Lung (tissue), 12 donors: ENCODE measurements around the gene HAPLN2. TPM values are rescaled to one million over a fixed set of nuclear protein-coding genes. Genes with fewer than 3 reads are reported as not detected.
A peak's percentile ranks its signal among the peaks of the same experiment; 100 is the strongest.

ENCODE experiments used
- ATAC-seq: fragments of 200-7000 bp; cut with Tn5 transposase; one replicate; pipeline ENCODE4 v1.9.1; 2020; ENCODE audit warnings: moderate number of reproducible peaks; ENCODE audit not compliant: insufficient read depth, low FRiP score
- DNase-seq, 3 donors: peaks; one replicate each; pipeline ENCODE4 v3.0.0-alpha.2; 2013 to 2017
- H3K27ac ChIP-seq, 2 donors: one replicate each; pipeline ENCODE4 v1.5.1; 2013; ENCODE audit warnings: mild to moderate bottlenecking in 2 of 2, moderate library complexity in 2 of 2, control low read depth in 1 of 2, inconsistent platforms in 1 of 2, low read depth in 1 of 2, low read length in 1 of 2
- H3K27me3 ChIP-seq, 3 donors: one replicate each; pipeline ENCODE4 v1.5.1; 2013; ENCODE audit warnings: low read length in 2 of 3; ENCODE audit not compliant: control insufficient read depth in 3 of 3, insufficient read depth in 3 of 3
- H3K36me3 ChIP-seq, 4 donors: one replicate each; pipeline ENCODE4 v1.5.1; 2013; ENCODE audit warnings: low read length in 4 of 4, mild to moderate bottlenecking in 1 of 4, moderate library complexity in 1 of 4; ENCODE audit not compliant: control insufficient read depth in 4 of 4, insufficient read depth in 4 of 4
- H3K4me1 ChIP-seq, 5 donors: one replicate each; pipeline ENCODE4 v1.5.1; 2013; ENCODE audit warnings: low read length in 5 of 5, mild to moderate bottlenecking in 2 of 5, moderate library complexity in 1 of 5; ENCODE audit not compliant: control insufficient read depth in 5 of 5, insufficient read depth in 5 of 5
- H3K4me3 ChIP-seq: one replicate; pipeline ENCODE4 v1.5.1; 2013; ENCODE audit warnings: mild to moderate bottlenecking, control low read depth, moderate library complexity
- H3K9ac ChIP-seq, 2 donors: one replicate each; pipeline ENCODE4 v1.5.1; 2013; ENCODE audit warnings: low read length in 2 of 2, control low read depth in 1 of 2; ENCODE audit not compliant: insufficient read depth in 1 of 2
- H3K9me3 ChIP-seq, 4 donors: one replicate each; pipeline ENCODE4 v1.5.1; 2013; ENCODE audit warnings: low read length in 3 of 4, mild to moderate bottlenecking in 1 of 4, moderate library complexity in 1 of 4; ENCODE audit not compliant: control insufficient read depth in 4 of 4, insufficient read depth in 3 of 4
- CTCF ChIP-seq: IDR thresholded peaks from 2 replicates; pipeline ENCODE4 v1.5.1; 2012; ENCODE audit warnings: mild to moderate bottlenecking; ENCODE audit errors: control extremely low read depth, extremely low read depth
- WGBS, 2 donors: extraction: QIAGEN DNeasy Blood & Tissue Kit; methylation state at CpG; one replicate each; pipeline ENCODE4 v1.1.7; 2013; 5-methylcytosine and 5-hydroxymethylcytosine counted together
- polyA plus RNA-seq, 2 donors: library from polyadenylated mRNA; stranded (reverse); fragments of 200-250 nt; gene quantifications; one replicate each; pipeline ENCODE4 v1.2.1, GENCODE V29; 2013
- total RNA-seq, 2 donors: library from RNA; depleted of rRNA in 1 of 2; stranded (reverse); fragments of >200 nt in 1 of 2; gene quantifications; one replicate each; pipeline ENCODE4 v1.2.1, GENCODE V29; 2014 to 2021
- donor health status: control.
- donor health status: control.
- donor health status: Bipolar disorder and iron deficiency.
- donor health status: healthy.
- donor health status: DM: yes; HTN: yes; CAD: no.

The HAPLN2 gene
- total and polyA plus RNA-seq, 4 donors = 0.18 to 0.31 (median 0.24) TPM; not detected in 1

DNA sequence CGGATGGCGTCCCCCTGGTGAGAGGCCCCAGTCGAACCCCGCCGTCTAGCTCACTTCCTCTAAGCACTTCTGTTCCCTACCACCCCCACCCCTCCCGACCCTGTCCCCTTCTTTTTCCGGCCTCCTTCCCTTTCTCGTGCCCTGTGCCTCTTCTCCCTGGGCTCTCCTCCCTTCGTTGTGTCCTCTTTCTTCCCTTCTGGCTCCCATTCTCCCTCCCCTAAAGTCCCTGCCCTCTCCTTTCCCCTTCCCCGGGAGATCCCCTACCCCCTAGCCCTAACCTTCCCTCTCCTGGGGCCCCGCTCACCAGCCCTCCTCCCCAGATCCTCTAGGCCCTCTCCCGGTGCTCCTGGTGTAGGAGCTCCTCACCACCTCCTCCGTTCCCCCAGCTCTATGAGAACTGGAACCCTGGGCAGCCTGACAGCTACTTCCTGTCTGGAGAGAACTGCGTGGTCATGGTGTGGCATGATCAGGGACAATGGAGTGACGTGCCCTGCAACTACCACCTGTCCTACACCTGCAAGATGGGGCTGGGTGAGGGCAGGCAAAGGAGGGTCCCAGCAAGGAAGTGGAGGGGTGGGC, 38.6 kb downstream of the HAPLN2 start:
- no peak overlapping the region for H3K4me3 ChIP-seq

DNA sequence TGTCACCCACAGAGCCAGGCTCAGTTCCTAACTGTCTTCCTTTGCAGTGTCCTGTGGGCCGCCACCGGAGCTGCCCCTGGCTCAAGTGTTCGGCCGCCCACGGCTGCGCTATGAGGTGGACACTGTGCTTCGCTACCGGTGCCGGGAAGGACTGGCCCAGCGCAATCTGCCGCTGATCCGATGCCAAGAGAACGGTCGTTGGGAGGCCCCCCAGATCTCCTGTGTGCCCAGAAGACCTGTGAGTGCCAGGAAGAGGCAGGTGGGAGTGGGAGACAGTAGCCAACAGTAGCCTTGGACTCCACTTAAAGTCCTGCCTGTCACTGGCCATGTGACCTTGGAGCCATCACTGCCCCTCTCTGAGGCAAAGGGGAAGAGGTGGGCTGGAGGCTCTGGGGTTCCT, 39.3 kb downstream of the HAPLN2 start:
- no peak overlapping the region for H3K27ac ChIP-seq
- TF ChIP-seq CTCF = no peak
- H3K9ac ChIP-seq = no peak overlapping the region
- no peaks in the 10 kb centered on the region for H3K36me3 ChIP-seq
- no peak for ATAC-seq
- H3K4me3 ChIP-seq = no peak overlapping the region
- WGBS, 2 donors = 91 to 97% methylated on average over 14 of the region's 14 CpGs
- no peaks in the 10 kb centered on the region for H3K9me3 ChIP-seq
- peaks cover 0 to 23% (median 0%) of the 10 kb centered on the region in 3 donors for H3K27me3 ChIP-seq
- DNase-seq = no peak
- peaks cover 12 to 47% (median 19%) of the 10 kb centered on the region in 5 donors for H3K4me1 ChIP-seq

More for the DNA sequence above, 38.6 kb downstream of the HAPLN2 start:
- peaks cover 12 to 47% (median 13%) of the 10 kb centered on the region in 5 donors for H3K4me1 ChIP-seq
- H3K9ac ChIP-seq = peak overlapping the region in 1 of 2 donors; percentile 44
- H3K36me3 ChIP-seq = no peaks in the 10 kb centered on the region
- no peak overlapping the region for H3K27ac ChIP-seq
- no peak for TF ChIP-seq CTCF
- no peak for ATAC-seq
- DNase-seq = no peak
- 8 to 13% methylated on average over 15 of the region's 15 CpGs for WGBS, 2 donors
- H3K27me3 ChIP-seq = peaks cover 0 to 23% (median 0%) of the 10 kb centered on the region in 3 donors
- no peaks in the 10 kb centered on the region for H3K9me3 ChIP-seq

- no peak for DNase-seq
- no peak overlapping the region for H3K9ac ChIP-seq
- no peak overlapping the region for H3K27ac ChIP-seq
- H3K4me1 ChIP-seq = peaks cover 13 to 49% (median 24%) of the 10 kb centered on the region in 5 donors
- H3K36me3 ChIP-seq = no peaks in the 10 kb centered on the region
- H3K4me3 ChIP-seq = no peak overlapping the region
- ATAC-seq = no peak
- 73 to 82% methylated on average over 10 of the region's 10 CpGs for WGBS, 2 donors
- peaks cover 0 to 17% (median 0%) of the 10 kb centered on the region in 3 donors for H3K27me3 ChIP-seq
- H3K9me3 ChIP-seq = no peaks in the 10 kb centered on the region
- TF ChIP-seq CTCF = no peak
These were observed 39.8 kb downstream of the HAPLN2 start for GRCh38 chr1:156658945-156659574.
